GM12872 (cell line): Measurements from ENCODE around the gene ALK.

ENCODE experiments used
- CTCF ChIP-seq: IDR thresholded peaks from 3 replicates; pipeline ENCODE4 v1.5.1; 2011; ENCODE audit warnings: low read depth, mild to moderate bottlenecking, low read length, moderate library complexity; ENCODE audit not compliant: insufficient read depth

The ALK gene

GRCh38 chr2:29276151-29276550 lies 645.2 kb downstream of the ALK start:
- TF ChIP-seq CTCF: no peak

- no peak for TF ChIP-seq CTCF
These were observed 646.2 kb downstream of the ALK start for GRCh38 chr2:29275186-29275585.

GRCh38 chr2:29273685-29274611 lies 647.4 kb downstream of the ALK start:
- TF ChIP-seq CTCF: no peak

- no peak for TF ChIP-seq CTCF
These were observed 648.2 kb downstream of the ALK start for GRCh38 chr2:29273004-29273684.

GRCh38 chr2:29272311-29272710 lies 649.1 kb downstream of the ALK start:
- TF ChIP-seq CTCF: no peak

- no peak for TF ChIP-seq CTCF
These were observed 650.7 kb downstream of the ALK start for GRCh38 chr2:29270701-29271121.

GRCh38 chr2:29269765-29270109 lies 651.6 kb downstream of the ALK start:
- no peak for TF ChIP-seq CTCF
